ENCODE results near the gene BPIFB2.

Gene BPIFB2

GRCh38 chr20:33071198-33071597 lies 63.7 kb downstream of the BPIFB2 start:
- no peak overlapping the region for H3K4me3 ChIP-seq (ENCODE audit: low read length)
- no peak for TF ChIP-seq CTCF (conservative IDR thresholded peaks at IDR 0.05; ENCODE audit: low read length)
- DNase-seq (ENCODE audit: low read depth): no peak

GRCh38 chr20:33072362-33072761 lies 64.9 kb downstream of the BPIFB2 start:
- DNase-seq (ENCODE audit: low read depth): no peak
- no peak for TF ChIP-seq CTCF (conservative IDR thresholded peaks at IDR 0.05; ENCODE audit: low read length)
- H3K4me3 ChIP-seq (ENCODE audit: low read length): no peak overlapping the region

- DNase-seq (ENCODE audit: low read depth): no peak
- TF ChIP-seq CTCF (conservative IDR thresholded peaks at IDR 0.05; ENCODE audit: low read length): no peak
- H3K4me3 ChIP-seq (ENCODE audit: low read length): no peak overlapping the region
These were observed 65.3 kb downstream of the BPIFB2 start for GRCh38 chr20:33072813-33073212.

All from AG10803 (cell line).